GM19025 (cell line): Measurements from ENCODE around the gene ERAP2.
A peak's percentile ranks its signal among the peaks of the same experiment; 100 is the strongest.
"Not testable (repeated sequence)": the region's sequence is repeated elsewhere in the genome, so short reads cannot be mapped to it uniquely, and the experiment has no call there.

Experiments used
- ATAC-seq: cut with Tn5 transposase; IDR thresholded peaks from one replicate; pipeline ENCODE4 v1.9.1; 2021; ENCODE audit warnings: mild to moderate bottlenecking, low read depth, moderate library complexity; ENCODE audit not compliant: unreplicated experiment

The ERAP2 gene

GRCh38 chr5:96859375-96859774, 16.9 kb upstream of the ERAP2 start:
- no peak for ATAC-seq

- ATAC-seq, result no peak
Measured at GRCh38 chr5:96861076-96861475, 15.2 kb upstream of the ERAP2 start.

GRCh38 chr5:96863114-96863513, 13.2 kb upstream of the ERAP2 start:
- no peak for ATAC-seq

- no peak for ATAC-seq
Measured at GRCh38 chr5:96863949-96864584, 12.2 kb upstream of the ERAP2 start.

- no peak for ATAC-seq
Measured at GRCh38 chr5:96864922-96865530, 11.3 kb upstream of the ERAP2 start.

- peak; percentile 65 for ATAC-seq
Measured at GRCh38 chr5:96868603-96869371, 7.5 kb upstream of the ERAP2 start.

GRCh38 chr5:96869372-96869641, 7.0 kb upstream of the ERAP2 start:
- no peak for ATAC-seq

GRCh38 chr5:96870094-96871026, 5.9 kb upstream of the ERAP2 start:
- peak; percentile 76 for ATAC-seq

GRCh38 chr5:96871027-96871399, 5.3 kb upstream of the ERAP2 start:
- ATAC-seq, result no peak

GRCh38 chr5:96871686-96872085, 4.6 kb upstream of the ERAP2 start:
- ATAC-seq, result no peak

- no peak for ATAC-seq
Measured at GRCh38 chr5:96873449-96873848, 2.9 kb upstream of the ERAP2 start.

- ATAC-seq, result no peak
Measured at GRCh38 chr5:96874631-96875030, 1.7 kb upstream of the ERAP2 start.

GRCh38 chr5:96875791-96876291, 459 bp upstream of the ERAP2 start:
- ATAC-seq, result peak; percentile 3

- ATAC-seq, result not testable (repeated sequence)
Measured at GRCh38 chr5:96876977-96877469, 723 bp downstream of the ERAP2 start.

- ATAC-seq, result no peak
Measured at GRCh38 chr5:96879665-96880064, 3.4 kb downstream of the ERAP2 start.

- no peak for ATAC-seq
Measured at GRCh38 chr5:96880444-96881164, 4.3 kb downstream of the ERAP2 start.

- ATAC-seq, result no peak
Measured at GRCh38 chr5:96881511-96882115, 5.3 kb downstream of the ERAP2 start.

- ATAC-seq, result no peak
Measured at GRCh38 chr5:96883871-96884270, 7.6 kb downstream of the ERAP2 start.

- ATAC-seq, result no peak
Measured at GRCh38 chr5:96884995-96885394, 8.7 kb downstream of the ERAP2 start.
